Stomach smooth muscle (tissue), 2 donors: Measurements from ENCODE around the gene SRBD1.

Experiments
- H3K27ac ChIP-seq: one replicate; pipeline ENCODE4 v1.7.0; 2013; ENCODE audit warnings: mild to moderate bottlenecking, low read length, inconsistent platforms
- H3K27me3 ChIP-seq, 2 donors: one replicate each; pipeline ENCODE4 v1.7.0; 2013; ENCODE audit warnings: low read length in 2 of 2; ENCODE audit not compliant: insufficient read depth in 2 of 2, control insufficient read depth in 1 of 2
- H3K36me3 ChIP-seq, 2 donors: one replicate each; pipeline ENCODE4 v1.7.0; 2013; ENCODE audit warnings: low read length in 2 of 2; ENCODE audit not compliant: control insufficient read depth in 2 of 2, insufficient read depth in 2 of 2
- H3K4me1 ChIP-seq: one replicate; pipeline ENCODE4 v1.7.0; 2013; ENCODE audit warnings: low read length; ENCODE audit not compliant: control insufficient read depth, insufficient read depth
- H3K4me3 ChIP-seq, 2 donors: one replicate each; pipeline ENCODE4 v1.7.0; 2013; ENCODE audit warnings: low read length in 2 of 2
- H3K9ac ChIP-seq, 2 donors: one replicate each; pipeline ENCODE4 v1.7.0; 2013; ENCODE audit warnings: low read length in 2 of 2, mild to moderate bottlenecking in 1 of 2
- H3K9me3 ChIP-seq, 2 donors: one replicate each; pipeline ENCODE4 v1.7.0; 2013; ENCODE audit warnings: low read length in 2 of 2; ENCODE audit not compliant: control insufficient read depth in 2 of 2
- donor health status: healthy.
- donor health status: Pancreatic carcinoma.

Gene SRBD1

DNA sequence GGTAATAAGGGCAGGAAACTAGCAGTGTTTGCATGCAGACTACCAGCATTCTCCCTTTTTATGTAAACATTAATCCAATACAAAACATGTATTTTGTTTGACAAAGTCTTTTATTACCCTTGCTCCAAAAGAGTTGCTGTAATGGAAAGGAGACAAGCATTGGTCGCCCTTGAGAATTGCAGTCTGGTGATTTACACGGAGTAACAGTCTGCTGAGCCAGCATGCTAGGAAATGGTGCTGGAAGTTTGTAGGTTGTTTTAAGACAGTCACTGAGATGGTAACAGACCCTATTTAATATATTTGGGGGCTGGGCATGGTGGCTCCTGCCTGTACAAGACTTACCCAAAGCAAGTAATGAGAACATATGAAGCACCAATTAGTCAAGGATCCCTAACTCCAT is 37.6 kb upstream of the SRBD1 start:
- H3K9me3 ChIP-seq, result no peaks in the 10 kb centered on the region
- H3K4me1 ChIP-seq, result peaks cover 30% of the 10 kb centered on the region
- no peaks in the 10 kb centered on the region for H3K27me3 ChIP-seq
- no peaks in the 10 kb centered on the region for H3K36me3 ChIP-seq
- H3K27ac ChIP-seq, result no peak overlapping the region
- no peak overlapping the region for H3K9ac ChIP-seq
- peak overlapping the region in 1 of 2 donors; percentile 8 for H3K4me3 ChIP-seq

DNA sequence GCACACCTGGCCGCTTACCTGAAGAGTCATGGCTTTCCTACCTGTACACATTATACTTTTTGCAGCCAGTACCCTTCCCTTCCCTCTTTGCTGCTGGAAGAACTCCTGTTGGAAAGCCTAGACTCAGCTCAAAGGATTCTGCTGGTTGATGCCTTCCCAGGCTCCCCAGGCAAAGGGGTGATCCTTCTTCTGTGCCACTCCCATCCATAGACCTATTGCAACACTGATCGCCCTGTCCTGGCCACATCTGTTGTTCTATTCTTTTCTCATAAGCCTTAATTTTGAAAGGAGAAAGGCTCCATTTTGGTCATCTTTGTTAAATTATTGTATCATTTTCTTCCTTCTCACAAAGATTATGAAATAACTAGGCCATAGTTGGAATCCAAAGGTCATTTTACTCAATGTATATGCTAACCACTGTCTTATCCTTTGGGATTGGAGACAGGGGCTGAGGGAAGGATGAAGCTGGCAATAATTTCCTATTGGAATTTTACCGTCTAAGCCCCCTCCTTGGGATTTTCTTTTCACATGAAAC is 37.0 kb upstream of the SRBD1 start:
- Histone ChIP-seq H3K9me3 (no peaks in the 10 kb centered on the region), H3K9ac (no peak overlapping the region), H3K36me3 (no peaks in the 10 kb centered on the region), H3K27ac (no peak overlapping the region), H3K4me3 (no peak overlapping the region), H3K27me3 (no peaks in the 10 kb centered on the region), H3K4me1 (peaks cover 31% of the 10 kb centered on the region)

DNA sequence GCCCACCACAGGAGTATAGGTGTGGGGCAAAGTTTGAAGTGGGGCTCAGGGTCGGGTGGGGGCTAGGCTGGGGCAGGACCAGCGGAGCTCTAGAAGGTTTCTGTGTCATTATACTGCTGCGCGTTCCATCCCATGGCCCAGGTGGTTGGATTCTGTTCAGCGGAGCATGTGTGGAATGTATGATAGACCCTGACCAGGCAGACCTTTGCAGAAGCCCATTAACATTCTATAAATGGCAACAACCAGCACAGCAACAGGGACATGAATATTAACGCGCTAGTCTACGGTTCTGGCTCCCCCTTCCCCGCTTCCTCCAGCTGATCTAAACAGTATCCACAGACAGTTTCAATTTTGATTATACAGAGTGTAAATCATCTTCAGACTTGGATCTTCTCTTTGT is 36.3 kb upstream of the SRBD1 start:
- H3K4me3 ChIP-seq, result no peak overlapping the region
- H3K27me3 ChIP-seq, result peaks cover 2 to 3% of the 10 kb centered on the region in 2 donors
- no peaks in the 10 kb centered on the region for H3K36me3 ChIP-seq
- no peak overlapping the region for H3K27ac ChIP-seq
- H3K9ac ChIP-seq, result no peak overlapping the region
- peaks cover 28% of the 10 kb centered on the region for H3K4me1 ChIP-seq
- no peaks in the 10 kb centered on the region for H3K9me3 ChIP-seq

DNA sequence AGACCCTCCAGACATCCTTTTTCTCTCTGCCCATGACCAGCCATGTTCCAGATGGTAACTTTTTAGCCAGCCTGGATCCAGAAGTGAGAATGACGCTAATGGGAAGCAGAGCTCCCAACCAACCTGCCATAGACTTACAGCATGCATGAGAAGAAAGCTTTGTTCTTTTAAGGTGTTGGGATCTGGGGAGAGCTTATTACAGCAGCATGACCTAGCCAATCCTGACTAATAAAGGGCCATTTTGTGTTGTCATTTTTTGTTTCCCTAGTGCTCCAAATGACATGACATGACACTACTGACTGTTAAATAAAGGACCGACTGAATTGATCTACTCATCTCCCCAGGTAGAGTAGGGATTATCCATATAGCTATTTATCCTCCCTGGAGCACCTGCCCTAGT is 35.2 kb upstream of the SRBD1 start:
- Histone ChIP-seq H3K27ac (no peak overlapping the region), H3K36me3 (no peaks in the 10 kb centered on the region), H3K9me3 (no peaks in the 10 kb centered on the region), H3K9ac (no peak overlapping the region), H3K27me3 (peaks cover 4% of the 10 kb centered on the region in 2 donors), H3K4me3 (no peak overlapping the region), H3K4me1 (peaks cover 27% of the 10 kb centered on the region)

DNA sequence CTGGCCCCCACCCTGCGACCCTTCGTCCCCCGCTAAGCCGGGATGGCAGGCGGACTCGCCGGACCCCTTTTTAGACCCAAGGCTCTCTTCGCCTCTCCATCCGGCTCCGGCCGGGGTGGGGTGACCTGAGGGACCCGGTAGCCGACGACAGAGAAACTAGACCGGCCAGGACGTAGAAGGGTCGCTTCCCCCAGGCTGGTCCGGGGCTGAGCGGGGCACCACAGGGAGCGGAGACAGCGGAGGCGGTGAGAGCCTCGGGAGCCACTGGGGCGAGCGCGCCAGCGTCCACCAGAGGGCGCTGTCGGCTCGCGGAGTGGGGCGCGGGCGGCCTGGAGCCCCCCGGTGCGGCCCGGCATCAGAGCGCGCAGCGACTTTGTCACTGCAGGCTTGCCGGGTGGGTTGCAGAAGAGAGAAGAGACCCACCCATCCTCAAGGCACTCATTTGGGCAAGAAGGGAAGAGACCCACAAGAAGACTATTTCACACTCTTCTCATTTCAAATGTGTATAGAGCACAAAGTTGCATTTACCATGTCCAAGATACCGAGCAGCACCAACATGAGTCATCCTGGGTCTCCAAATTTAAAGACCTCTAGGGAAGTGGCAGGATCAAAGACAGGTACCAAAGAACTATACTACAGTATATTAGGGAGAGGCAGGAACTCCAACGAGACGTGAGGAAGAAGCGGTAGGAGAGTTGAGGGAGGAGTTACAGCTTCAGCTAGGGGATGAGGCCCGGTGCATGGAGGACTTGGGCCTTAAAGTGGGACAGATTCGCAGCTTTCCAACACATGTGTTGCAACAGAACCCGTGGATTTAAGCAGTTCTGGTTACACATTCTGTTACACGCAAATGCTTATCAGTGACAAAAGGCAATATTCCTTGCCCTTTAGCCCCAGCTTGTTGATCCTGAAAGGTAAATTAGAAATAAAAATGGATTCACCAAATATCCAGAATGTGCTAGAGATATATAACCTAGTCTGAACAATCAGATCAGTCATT is 32.8 kb upstream of the SRBD1 start:
- Histone ChIP-seq H3K9me3 (no peaks in the 10 kb centered on the region), H3K36me3 (no peaks in the 10 kb centered on the region), H3K27me3 (peaks cover 4 to 5% of the 10 kb centered on the region in 2 donors), H3K4me3 (peak overlapping the region; percentile 60 to 79), H3K9ac (peak overlapping the region; percentile 73 to 83), H3K27ac (no peak overlapping the region), H3K4me1 (peaks cover 18% of the 10 kb centered on the region)

DNA sequence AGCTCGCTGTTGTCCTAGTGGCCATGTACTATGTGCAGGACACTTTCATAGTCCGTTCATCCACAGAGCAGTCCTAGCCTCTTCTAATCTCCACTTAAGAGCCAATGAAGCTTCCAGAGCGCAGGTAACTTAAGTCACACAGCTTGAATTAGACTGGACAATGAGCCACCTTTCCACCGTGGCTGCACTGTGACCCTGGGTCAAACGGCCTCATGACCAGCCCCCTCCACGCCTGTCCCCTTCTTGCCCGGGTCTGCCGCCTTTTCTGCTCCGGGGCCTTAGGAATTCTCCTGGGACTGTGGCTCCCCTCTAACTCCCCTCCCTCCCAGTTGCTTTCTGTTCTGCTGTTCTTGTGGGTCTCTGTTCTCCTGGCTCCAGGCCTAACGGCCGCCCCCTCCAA is 32.0 kb upstream of the SRBD1 start:
- Histone ChIP-seq H3K9me3 (no peaks in the 10 kb centered on the region), H3K4me3 (peak overlapping the region; percentile 60 to 79), H3K4me1 (peaks cover 12% of the 10 kb centered on the region), H3K27me3 (peaks cover 4 to 5% of the 10 kb centered on the region in 2 donors), H3K9ac (peak overlapping the region; percentile 73 to 83), H3K27ac (no peak overlapping the region), H3K36me3 (no peaks in the 10 kb centered on the region)

DNA sequence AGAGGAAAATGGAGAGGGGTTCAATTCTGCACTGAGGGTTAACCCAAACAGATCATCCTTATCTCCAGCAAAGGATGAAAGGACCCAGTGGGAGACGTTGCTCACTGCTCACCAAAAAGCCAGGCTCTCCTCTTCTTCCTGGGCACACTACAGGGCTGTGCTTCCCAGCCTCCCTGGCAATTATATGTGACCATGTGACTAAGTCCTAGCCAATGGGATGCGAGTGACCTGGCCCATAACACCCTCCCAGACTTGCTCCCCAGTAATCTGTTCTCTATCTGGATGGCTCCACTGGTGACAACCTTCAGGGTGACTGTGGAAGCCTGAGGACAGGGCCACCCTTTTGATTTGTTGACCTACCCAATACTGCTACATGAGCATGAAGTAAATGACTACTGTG is 29.5 kb upstream of the SRBD1 start:
- Histone ChIP-seq H3K27ac (no peak overlapping the region), H3K36me3 (no peaks in the 10 kb centered on the region), H3K9me3 (no peaks in the 10 kb centered on the region), H3K4me1 (peaks cover 12% of the 10 kb centered on the region), H3K9ac (no peak overlapping the region), H3K4me3 (no peak overlapping the region), H3K27me3 (peaks cover 4 to 5% of the 10 kb centered on the region in 2 donors)

DNA sequence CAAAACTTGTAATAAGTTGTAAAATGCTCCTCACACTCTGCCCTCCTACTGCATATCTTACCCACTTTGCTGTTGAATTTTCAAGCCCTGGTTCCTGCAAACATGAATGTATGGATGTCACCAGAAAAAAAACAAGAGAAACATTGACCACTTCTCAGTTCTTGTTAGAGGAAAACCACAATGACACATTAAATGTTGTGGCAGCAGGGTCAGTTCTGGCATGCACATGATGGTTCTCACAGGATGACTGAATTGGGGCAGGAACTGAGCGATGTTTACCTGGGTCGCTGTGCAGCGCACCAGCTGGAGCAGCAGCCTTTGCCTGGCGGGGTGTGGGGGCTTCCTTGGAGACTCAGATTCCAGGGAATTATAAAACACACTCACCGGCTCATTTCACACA is 26.4 kb upstream of the SRBD1 start:
- Histone ChIP-seq H3K36me3 (no peaks in the 10 kb centered on the region), H3K27ac (no peak overlapping the region), H3K9me3 (no peaks in the 10 kb centered on the region), H3K4me3 (no peak overlapping the region), H3K9ac (no peak overlapping the region), H3K4me1 (no peaks in the 10 kb centered on the region), H3K27me3 (peaks cover 2 to 5% of the 10 kb centered on the region in 2 donors)

DNA sequence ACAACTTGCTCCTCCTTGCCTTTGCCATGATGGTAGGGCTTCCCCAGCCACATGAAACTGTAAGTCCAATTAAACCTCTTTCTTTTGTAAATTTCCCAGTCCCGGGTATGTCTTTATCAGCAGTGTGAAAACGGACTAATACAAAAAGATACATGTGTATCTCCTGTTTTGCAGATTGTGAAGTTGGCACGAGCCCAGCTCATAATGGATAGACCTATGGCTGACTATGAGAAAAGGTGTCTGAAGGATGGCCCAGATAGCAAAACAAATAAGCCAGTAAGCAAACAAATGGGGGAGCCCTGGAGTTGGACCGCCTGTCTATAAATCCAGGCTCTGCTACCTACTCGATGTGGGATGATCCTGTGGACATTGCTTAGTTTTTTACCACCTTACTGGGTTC is 24.9 kb upstream of the SRBD1 start:
- no peaks in the 10 kb centered on the region for H3K9me3 ChIP-seq
- no peaks in the 10 kb centered on the region for H3K4me1 ChIP-seq
- no peaks in the 10 kb centered on the region for H3K36me3 ChIP-seq
- no peak overlapping the region for H3K9ac ChIP-seq
- H3K4me3 ChIP-seq, result no peak overlapping the region
- H3K27ac ChIP-seq, result no peak overlapping the region
- peaks cover 0 to 2% of the 10 kb centered on the region in 2 donors for H3K27me3 ChIP-seq

DNA sequence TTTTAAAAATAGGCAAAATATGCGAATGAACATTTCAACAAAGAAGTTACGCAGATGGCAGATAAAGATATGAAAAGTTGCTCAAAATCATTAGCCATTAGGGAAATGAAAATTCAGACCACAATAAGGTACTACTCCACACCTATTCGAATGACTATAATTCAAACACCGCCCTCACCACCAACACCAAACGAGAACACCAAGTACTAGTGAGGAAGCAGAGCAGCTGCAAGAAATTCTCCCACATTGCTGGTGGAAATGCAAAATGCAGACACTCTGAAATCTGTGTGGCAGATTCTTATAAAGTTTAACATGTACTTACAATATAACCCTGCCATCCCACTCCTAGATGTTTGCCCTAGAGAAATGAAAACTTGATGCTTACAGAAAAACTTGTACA is 23.2 kb upstream of the SRBD1 start:
- H3K27me3 ChIP-seq, result no peaks in the 10 kb centered on the region
- no peak overlapping the region for H3K9ac ChIP-seq
- no peaks in the 10 kb centered on the region for H3K9me3 ChIP-seq
- H3K4me3 ChIP-seq, result no peak overlapping the region
- H3K36me3 ChIP-seq, result no peaks in the 10 kb centered on the region
- no peaks in the 10 kb centered on the region for H3K4me1 ChIP-seq
- H3K27ac ChIP-seq, result no peak overlapping the region

DNA sequence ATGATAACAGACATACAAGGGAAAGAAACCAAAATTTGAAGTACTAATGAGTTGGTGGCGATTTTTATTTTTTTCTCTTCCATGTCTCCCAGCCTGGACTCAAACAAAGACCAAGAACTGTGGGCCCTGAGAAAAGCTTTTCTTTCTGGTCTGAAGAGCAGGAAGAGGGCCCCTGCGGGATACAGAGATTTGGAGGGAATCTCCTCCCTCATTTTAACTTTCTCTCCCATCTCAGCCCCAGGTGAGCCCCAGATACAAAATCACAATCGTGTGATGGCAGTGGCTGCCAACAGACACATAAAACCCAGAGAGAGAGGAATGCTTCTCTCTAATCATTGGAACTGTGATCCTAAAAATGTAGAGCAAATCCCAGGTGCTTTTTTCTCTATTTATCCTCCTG is 20.9 kb upstream of the SRBD1 start:
- H3K4me3 ChIP-seq, result no peak overlapping the region
- H3K27me3 ChIP-seq, result no peaks in the 10 kb centered on the region
- H3K9me3 ChIP-seq, result no peaks in the 10 kb centered on the region
- no peaks in the 10 kb centered on the region for H3K36me3 ChIP-seq
- no peak overlapping the region for H3K27ac ChIP-seq
- no peaks in the 10 kb centered on the region for H3K4me1 ChIP-seq
- H3K9ac ChIP-seq, result no peak overlapping the region
